Kidney epithelial cell (primary cell): ENCODE measurements around the gene PRKG2. TPM values are rescaled to one million over a fixed set of nuclear protein-coding genes. Genes with fewer than 3 reads are reported as not detected.

Experiments used
- DNase-seq: peaks from one replicate; pipeline ENCODE4 v3.0.0-alpha.2; 2010; ENCODE audit warnings: low read depth
- H3K27me3 ChIP-seq: 2 replicates; pipeline ENCODE4 v1.6.0; 2011; ENCODE audit warnings: low read length; ENCODE audit not compliant: control insufficient read depth, insufficient read depth
- H3K36me3 ChIP-seq: 2 replicates; pipeline ENCODE4 v1.5.1; 2011; ENCODE audit warnings: low read length; ENCODE audit not compliant: control insufficient read depth, insufficient read depth
- H3K4me3 ChIP-seq: 2 replicates; pipeline ENCODE4 v1.5.1; 2011; ENCODE audit warnings: low read depth, mild to moderate bottlenecking, control low read depth, low read length
- CTCF ChIP-seq: IDR thresholded peaks from 2 replicates; pipeline ENCODE4 v1.5.1; 2011; ENCODE audit warnings: mild to moderate bottlenecking, moderate library complexity, low read length, control low read depth, inconsistent platforms; ENCODE audit not compliant: insufficient read depth, poor library complexity, severe bottlenecking
- total RNA-seq: library from RNA; depleted of rRNA; stranded (reverse); fragments of >200 nt; gene quantifications from 2 replicates; pipeline ENCODE4 v1.2.3, GENCODE V29; 2015

The PRKG2 gene
- total RNA-seq, 1 donor from 2014 or later = 2.3 TPM

GRCh38 chr4:81038636-81039350 lies 176.2 kb downstream of the PRKG2 start:
- TF ChIP-seq CTCF = no peak
- Histone ChIP-seq H3K27me3 (no peaks in the 10 kb centered on the region), H3K4me3 (no peak overlapping the region), H3K36me3 (no peaks in the 10 kb centered on the region)
- no peak for DNase-seq

Other genes with a start within 250 kb of the PRKG2 start
- 0.14 and 0.33 TPM in 2 replicates for gene BMP3, start 184.5 kb downstream of the PRKG2 start, total RNA-seq